B cell (primary cell): Measurements from ENCODE around the gene PSMD11.

Experiments used
- CTCF ChIP-seq: fragments of 200-600 bp; IDR thresholded peaks from one replicate; pipeline ENCODE4 v1.8.0; 2022; ENCODE audit warnings: antibody characterized with exemption, mild to moderate bottlenecking
- EZH2 ChIP-seq: IDR thresholded peaks from 2 replicates; pipeline ENCODE4 v1.6.1; 2012; ENCODE audit warnings: borderline replicate concordance, low read depth, mild to moderate bottlenecking, moderate library complexity, low read length; ENCODE audit not compliant: insufficient read depth, poor library complexity, severe bottlenecking

- TF ChIP-seq EZH2 = no peak
- TF ChIP-seq CTCF = no peak
These were observed 26.3 kb downstream of the PSMD11 start for GRCh38 chr17:32470405-32471167.
